Renal cortex interstitium (tissue), 11 donors: ENCODE measurements around the gene IRS2. TPM values are rescaled to one million over a fixed set of nuclear protein-coding genes. Genes with fewer than 3 reads are reported as not detected.

ENCODE experiments used
- DNase-seq, 11 donors: peaks; one replicate each; pipeline ENCODE4 v3.0.0-alpha.2; 2013; ENCODE audit warnings: low read depth in 9 of 11, low spot score in 4 of 11; ENCODE audit errors: extremely low read depth in 1 of 11
- polyA plus RNA-seq, 3 donors: library from polyadenylated mRNA; unstranded; fragments of 120-200 nt; gene quantifications; one replicate each; pipeline ENCODE4 v1.2.1, GENCODE V29; 2013; ENCODE audit not compliant: insufficient read length in 3 of 3

IRS2 gene
- polyA plus RNA-seq, 3 donors, result 10.9 to 15.9 (median 12.3) TPM

DNA sequence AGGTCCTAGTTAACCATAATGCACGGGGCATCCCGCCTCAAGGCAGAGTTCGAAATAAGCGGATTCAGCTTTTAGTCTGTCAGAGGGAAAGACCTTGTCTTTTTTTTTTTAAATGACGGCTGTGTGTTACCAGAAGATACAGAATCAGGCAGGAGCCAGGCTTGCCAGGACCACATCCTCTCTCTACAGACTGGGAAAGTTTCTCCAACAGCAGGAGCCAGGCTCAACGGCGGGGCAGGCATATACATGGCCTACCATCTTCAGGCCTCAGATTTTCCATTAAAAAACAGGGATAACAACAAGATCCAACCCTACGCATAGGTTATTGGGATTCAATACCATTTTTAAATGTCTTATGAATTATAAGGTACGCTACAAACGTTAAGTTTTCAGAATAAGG, 17.8 kb downstream of the IRS2 start:
- no peak for DNase-seq

DNA sequence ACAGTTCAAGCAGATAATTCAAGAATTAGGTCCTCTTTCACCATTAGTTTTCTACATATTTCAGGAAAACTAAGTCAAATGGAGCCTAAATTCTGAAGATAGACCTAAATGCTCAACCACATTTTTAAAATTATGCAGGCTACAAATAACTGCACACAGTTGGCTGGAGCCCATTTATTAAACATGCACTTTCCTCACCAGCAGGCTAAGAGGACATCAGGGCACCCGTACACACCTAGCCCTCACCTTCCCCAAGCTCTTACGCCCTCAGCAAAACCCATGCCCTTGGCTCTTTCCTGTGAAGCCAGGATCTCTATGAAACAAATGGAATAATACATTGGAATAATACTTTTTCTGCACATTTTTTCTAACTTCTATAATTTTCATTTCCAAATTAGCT, 18.2 kb downstream of the IRS2 start:
- DNase-seq, result no peak

DNA sequence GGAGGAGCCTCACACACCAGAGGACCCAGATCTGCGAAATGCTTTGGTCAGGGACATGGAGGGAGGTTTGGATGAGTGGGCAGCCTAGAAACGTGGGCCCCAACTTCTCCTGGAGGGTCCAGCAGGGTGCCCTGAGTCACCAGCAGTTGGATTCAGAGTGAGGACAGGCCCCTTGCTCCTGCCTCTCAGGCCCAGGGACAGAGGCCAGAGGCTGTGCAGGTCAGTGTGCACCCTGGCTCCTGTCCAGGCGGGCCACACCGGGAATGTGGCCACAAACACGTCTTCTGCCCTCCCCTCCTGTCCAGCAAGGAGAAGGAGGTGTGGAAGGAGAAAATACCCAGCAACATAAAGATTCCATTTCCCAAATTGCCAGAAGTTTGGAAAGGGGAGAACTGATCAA, 19.4 kb downstream of the IRS2 start:
- no peak for DNase-seq

DNA sequence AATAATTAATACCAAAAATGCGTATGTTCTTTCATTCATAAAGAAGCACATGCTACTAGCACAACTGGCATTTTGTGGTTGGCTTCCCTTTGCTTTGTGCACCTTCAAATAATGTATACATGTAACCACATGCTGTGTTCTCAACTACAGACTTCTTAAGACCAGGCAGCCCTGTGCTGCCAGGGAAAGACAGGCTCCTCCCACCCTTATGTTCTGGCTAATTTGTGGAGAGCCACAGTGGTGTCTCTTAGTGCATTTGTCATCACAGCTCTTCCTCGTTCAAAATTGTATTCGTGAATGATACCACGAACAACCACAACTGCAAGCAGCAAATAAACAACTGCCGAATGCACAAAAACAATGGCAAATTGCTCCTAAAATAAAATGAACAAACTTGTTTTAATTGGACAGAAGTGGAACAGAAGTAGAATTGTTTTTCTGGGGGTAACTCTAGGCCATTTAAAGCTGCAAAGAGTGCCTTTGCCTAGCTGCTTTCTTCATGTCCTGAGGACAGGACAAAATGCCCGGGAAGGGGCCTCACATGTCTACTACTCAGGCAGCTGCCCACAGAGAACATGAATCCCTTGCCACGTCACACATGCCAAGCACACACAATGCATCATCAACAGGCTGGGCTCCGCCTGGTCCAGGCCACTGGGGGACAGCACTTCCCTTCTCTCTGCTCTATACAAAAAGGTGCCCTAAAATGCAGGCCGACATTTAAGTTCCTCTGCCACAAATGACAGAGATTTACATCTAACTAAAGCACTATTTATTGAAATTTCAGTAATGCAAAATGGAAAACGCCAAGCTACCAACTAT, 21.7 kb downstream of the IRS2 start:
- no peak for DNase-seq

DNA sequence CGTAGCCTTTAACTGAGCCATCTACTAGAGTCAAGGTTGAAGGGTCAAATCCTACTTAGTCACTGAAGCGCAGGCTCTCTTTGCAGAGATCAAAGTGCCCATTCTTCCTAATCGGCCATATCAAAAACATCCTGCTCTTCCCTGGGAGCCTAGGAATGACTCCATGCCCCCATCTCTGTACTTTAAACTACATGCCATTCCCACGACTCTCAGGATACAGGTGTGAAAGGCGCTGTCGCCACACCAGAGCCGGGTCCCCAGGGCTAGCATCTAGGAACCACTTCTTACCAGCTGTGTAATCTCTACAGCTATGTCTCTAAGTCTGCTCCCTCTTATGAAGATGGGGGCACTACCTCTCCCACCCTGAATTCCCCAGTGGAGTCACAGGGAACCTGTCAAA, 22.3 kb downstream of the IRS2 start:
- DNase-seq, result no peak

DNA sequence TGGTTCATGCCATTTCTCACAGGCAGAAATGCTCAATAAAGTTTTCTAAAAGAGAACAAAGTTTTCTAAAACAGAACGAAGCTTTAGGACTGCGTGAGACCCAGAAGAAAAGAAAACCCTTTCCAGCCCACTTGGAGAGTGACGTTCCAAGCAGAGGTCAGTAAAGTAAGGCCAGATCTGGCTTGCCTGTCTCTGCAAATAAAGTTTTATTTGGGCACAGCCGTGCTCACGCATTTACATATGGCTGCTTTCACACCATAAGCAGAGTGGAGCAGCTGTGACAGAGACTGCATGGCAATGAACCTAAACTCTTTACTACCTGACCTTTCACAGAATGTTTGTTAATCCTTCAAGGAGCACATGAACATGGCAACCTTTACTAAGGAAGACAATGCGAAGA, 23.6 kb downstream of the IRS2 start:
- DNase-seq, result no peak

DNA sequence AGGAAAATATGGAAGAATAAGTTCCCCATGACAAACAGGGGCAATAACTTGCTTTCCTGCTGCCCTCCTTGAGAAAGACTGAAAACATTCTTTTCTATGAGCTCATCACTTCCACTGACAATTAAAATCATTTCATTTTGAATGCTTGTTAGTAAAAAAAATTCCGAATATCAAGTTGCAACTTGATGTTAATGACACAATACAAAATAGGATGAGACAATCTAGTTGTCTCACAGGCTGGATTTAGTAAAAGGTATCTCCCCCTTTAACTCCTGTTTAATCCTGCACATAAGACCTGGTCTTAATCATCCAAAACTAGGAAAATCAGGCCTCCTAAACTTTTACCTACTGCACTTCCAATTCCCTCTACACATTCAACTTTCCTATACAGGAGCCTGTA, 24.7 kb downstream of the IRS2 start:
- DNase-seq, result no peak

DNA sequence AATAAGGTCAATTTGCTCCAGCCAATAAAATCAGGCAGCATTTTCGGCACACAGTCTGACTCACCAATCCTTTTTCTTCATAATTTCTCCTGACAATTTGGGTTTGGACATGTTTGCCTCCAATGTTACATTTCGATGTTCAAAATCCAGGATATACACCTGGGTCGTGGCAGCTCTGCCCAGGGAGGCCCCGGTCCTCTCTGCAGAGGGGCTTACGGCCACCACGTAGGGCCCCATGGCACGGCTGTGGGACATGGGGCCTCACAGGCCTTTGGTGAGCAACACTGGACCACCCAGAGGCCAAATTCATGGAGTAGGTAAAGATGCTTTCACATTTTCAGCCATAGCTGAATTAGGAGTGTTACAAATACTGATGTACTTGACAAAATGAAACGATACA, 25.4 kb downstream of the IRS2 start:
- DNase-seq, result no peak

DNA sequence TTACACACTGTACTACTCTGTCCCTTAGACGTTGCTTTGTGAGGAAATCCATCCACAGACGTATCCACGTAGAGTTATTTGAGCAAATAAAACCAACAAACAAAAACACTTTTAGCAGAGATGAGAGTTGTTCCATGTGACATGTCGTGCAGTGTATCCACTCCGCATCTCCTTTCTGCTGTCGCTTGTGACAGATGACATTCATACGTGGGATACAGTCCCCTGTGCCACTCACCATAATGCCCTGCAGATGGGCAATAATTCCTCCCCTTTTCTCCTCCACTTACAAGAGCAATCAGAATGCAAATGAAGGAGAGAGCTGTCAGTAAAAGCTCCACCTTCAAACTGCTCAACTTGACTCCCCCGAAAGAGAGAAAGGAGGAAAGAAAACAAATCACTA, 26.0 kb downstream of the IRS2 start:
- no peak for DNase-seq

DNA sequence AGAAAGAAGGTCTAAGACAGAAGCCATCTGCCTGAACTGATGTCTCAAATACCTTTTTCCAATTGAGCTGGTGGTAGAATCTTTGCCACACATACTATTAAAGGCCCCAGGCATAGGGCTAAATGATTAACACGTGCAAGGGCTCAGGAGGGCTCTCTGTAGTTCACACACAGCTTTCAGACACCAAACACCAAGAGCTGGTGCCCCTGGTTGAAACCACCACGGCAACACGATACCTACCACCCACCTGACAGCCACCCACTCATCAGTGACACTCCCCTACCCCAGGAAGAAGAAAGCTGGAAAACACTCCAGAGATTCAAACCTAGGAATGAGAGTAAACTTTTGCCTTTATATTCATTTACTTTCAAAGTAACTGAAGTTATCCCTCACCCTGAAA, 26.8 kb downstream of the IRS2 start:
- DNase-seq, result no peak

DNA sequence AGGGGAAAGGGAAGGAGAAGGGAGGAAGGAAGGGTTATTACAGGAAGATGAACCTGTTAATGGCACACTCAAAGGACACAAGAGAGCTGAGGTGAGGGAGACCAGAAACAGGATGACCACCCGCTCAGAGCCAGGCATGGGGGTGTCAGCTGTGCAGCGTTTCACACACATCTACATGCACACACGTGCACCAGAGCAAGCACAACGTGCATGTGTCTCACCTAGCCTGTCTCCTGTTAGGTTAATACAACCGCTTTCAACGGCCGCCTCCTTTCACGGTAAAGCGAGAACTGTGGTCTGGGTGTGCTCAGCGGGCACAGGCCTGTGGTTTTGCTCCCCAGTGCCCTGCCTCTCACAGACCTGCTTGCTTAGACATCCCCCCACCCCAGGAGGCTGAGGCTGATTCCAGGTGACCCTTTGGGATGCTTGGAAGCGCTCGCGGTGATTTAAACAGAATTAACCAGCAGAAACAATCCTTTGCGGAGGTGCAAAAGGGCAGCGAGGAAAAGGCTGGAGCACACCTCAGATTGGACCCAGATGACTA, 27.4 kb downstream of the IRS2 start:
- no peak for DNase-seq

DNA sequence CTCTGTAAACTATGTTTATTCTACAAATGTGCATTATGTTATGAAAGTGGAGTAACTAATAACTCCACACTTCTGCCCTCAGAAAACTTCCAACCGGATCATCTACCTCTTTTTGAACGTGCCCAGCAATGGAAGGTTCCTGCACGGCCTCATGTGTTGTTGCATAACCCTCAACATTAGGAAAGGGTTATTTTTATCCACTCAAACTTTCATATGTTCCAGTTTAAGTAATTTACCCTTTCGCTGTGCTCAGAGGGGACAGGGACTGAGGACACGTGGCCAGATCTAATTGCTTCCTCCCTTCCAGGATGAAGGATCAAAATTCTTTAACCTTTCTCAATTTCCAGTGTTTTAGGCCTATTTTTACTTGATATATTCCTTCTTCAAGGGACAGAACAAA, 29.6 kb downstream of the IRS2 start:
- DNase-seq, result no peak

DNA sequence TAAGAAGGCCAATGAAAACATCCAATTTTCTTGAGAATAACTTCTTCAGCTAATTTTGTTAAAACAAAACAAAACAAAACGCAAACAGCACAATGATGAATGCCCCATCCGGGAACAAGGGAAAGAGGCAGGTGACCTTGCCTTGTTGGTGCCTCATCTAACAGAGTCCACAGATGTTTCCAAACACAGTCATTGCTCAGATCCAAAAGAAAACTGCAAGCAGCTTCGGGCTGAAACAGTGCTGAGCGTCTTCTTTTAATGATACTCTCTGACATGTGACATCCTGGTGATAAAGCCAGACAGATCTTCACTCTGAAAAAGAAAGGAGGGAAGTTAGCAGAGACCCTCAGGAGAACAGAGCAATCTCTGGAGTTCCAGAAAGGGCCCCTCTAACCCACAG, 30.4 kb downstream of the IRS2 start:
- DNase-seq, result no peak

DNA sequence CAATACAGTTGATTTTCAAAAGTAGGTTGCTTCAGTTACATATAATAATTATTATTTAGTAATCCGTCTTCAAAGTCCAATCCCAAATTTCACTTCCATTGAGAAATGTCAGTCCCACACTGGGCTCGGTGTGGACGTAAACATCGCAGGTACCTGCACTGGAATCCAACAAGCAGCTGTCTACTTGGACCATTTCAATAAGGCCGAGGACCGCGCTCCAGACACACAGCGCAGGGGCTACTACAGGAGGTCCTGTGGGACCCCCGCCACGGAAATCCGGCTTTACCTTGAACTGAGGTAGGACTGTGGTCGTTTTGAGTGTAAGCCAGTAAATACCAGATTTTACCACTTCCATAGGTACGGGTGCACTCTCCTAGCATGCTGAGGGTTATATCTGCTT, 30.8 kb downstream of the IRS2 start:
- no peak for DNase-seq

DNA sequence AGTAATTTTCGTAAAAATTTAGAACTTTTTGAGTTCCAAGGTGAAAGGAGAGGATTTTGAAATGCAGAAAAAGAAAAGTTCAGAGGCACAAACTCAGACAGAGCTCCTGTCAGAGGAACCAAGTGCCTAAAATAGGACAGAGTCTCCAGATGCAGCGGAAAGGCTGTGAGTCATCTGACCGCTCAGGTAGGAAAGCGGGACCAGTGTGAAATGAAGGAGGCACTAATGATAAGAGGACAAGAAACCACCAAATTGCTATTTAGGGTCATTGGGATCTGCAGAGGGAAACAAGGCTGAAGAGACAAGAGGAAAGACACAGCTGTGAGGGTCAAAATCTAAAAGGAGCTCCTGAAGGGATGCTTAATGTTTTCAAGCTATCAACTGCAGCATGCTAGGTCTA, 34.9 kb downstream of the IRS2 start:
- no peak for DNase-seq

DNA sequence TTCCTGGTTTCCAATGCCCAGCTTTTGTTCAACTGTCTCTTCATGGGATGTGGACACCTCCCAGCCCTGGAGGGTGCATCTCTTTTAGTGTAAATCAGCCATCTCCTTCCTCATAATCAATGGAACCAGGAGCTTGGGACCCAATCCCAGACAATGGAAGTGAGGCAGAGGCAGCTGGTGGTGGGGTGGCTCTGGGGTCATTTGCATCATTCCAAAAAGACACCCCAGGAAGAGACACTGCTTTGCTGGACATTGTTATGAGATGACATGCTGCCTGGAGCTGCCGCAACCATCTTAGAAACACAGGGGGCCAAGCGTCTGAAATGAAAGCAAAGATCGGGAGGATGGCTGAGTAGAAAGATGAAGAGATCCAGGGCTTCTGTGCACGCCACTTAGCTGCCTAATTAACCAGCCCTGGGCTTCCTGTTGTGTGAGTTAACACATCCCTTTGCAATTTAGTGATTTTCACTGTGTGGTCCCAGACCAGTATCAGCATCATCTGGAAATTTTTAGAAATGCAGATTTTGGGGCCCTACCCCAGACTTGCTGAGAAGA, 36.1 kb downstream of the IRS2 start:
- DNase-seq, result no peak

DNA sequence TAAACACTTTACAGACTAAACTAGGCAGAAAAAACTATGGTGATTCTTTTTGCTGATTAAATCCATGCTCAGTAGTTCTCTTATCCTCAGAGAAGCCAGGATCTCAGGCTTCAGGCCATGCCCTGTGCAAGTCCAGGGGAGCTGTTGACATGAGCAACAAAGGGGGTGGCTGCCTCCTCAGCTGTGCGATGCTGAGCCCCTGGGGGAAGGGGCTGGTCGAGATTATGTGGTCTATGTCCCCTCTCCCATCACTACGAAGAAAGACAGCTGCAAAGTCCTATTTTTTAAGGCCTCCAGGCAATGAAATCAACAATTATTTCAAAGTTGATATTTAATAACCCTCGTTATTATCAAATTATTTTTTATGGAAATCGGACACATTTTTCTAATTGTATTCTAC, 37.0 kb downstream of the IRS2 start:
- DNase-seq, result no peak

DNA sequence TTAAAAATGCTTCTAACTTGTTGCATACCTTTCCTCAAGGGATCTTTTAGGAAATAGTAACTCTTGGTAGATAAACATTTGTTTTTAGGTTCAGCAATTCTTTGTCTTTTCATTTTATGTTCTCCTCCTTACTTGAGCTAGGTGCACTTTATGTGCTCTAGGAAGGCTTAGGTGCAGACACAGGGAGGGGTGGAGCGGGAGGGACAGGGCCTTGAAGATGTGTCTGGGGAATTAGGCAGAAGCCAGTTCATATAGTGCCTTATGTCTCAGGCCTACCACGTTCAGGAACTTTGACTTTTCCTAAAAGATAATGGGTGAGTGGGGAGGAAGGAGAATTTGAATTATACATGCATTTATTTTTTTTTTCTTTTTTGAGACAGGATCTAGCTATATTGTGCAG, 37.7 kb downstream of the IRS2 start:
- DNase-seq, result no peak

DNA sequence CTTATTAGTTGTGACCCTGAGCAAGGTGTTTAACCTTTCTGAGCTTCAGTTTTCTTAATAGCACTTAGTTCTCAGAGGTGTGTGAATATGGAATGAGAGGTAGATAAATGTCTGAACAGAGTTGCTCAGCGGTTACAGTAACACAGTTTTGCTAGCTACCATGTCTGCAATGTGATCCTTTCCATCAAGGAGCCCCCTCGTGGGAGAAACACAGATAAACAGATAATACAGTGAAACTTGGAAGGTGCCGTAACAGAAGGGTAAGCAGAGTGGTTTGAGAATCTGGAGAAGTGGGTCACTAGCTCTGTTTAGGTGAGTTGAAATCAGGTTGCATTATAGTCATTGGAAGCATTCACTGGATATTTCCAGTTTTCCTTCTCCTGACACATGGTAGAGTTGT, 38.9 kb downstream of the IRS2 start:
- no peak for DNase-seq

DNA sequence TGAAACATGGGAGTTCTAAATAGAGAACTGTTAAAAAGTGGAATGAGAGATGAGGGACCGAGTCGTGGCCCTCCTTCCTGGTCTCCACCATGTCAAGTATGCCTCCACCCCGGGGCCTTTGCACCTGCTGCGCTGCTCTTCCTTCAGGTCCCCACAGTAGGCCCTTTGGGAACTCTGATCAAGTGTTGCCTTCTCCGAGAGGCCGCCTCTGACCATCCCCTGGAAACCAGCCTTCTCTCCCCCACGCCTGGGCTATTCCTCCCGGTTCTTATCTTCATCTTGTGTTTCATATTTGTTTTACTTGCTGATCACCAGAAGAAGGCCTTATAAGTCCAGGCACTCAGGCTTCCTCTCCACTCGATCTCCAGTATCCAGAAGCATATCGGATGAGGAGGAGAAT, 40.0 kb downstream of the IRS2 start:
- no peak for DNase-seq

DNA sequence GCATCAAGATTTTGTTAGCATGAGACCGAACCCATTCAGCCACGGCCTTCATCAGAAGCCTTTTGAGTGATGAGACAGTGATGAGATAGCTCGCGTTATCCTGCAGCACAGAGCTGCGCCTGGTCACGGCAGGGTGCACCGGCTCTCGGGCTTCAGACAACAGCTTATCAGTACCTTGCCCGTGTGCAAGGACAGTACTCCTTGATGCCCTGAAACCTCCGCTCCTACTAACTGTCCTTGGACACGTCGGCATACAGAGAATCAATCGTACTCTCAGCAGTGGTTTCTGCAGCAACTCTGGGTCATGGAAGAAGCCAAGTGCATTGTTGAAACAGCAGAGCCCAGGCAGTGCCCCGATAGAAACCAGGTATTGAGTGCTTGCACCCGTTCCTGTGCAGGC, 40.7 kb downstream of the IRS2 start:
- no peak for DNase-seq
